Mesenchymal stem cell (in vitro differentiated cells and primary cell): ENCODE results near the gene DQX1.

Source experiments
- DNase-seq: peaks from one replicate; pipeline ENCODE4 v3.0.0-alpha.2; 2013
- H2AFZ ChIP-seq: one replicate; pipeline ENCODE4 v1.6.1; 2013; ENCODE audit warnings: low read depth, mild to moderate bottlenecking, control low read depth, inconsistent platforms, low read length, moderate library complexity
- H2AK5ac ChIP-seq: 2 replicates; pipeline ENCODE4 v1.6.1; 2013; ENCODE audit warnings: low read length, moderate library complexity, mild to moderate bottlenecking, inconsistent platforms; ENCODE audit not compliant: severe bottlenecking
- H2BK120ac ChIP-seq: one replicate; pipeline ENCODE4 v1.6.1; 2013; ENCODE audit warnings: low read depth, mild to moderate bottlenecking, inconsistent platforms, low read length, moderate library complexity
- H2BK12ac ChIP-seq, 2 experiments: one replicate each; pipeline ENCODE4 v1.6.1; 2013; ENCODE audit warnings: inconsistent platforms in 2 of 2, low read length in 2 of 2, mild to moderate bottlenecking in 2 of 2, moderate library complexity in 2 of 2, control low read depth in 1 of 2
- H2BK15ac ChIP-seq: one replicate; pipeline ENCODE4 v1.6.1; 2013; ENCODE audit warnings: mild to moderate bottlenecking, low read depth, inconsistent platforms; ENCODE audit not compliant: poor library complexity, severe bottlenecking
- H2BK5ac ChIP-seq: 2 replicates; pipeline ENCODE4 v1.6.1; 2013; ENCODE audit warnings: low read depth, mild to moderate bottlenecking, low read length, control low read depth, inconsistent platforms; ENCODE audit not compliant: poor library complexity, severe bottlenecking
- H3K14ac ChIP-seq, 2 experiments: one replicate each; pipeline ENCODE4 v1.6.1; 2013; ENCODE audit warnings: inconsistent platforms in 2 of 2, low read length in 2 of 2, control low read depth in 1 of 2, mild to moderate bottlenecking in 1 of 2, moderate library complexity in 1 of 2
- H3K18ac ChIP-seq, 2 experiments: one replicate each; pipeline ENCODE4 v1.6.1; 2013; ENCODE audit warnings: inconsistent platforms in 2 of 2, low read length in 2 of 2, control low read depth in 1 of 2, low read depth in 1 of 2, mild to moderate bottlenecking in 1 of 2
- H3K23ac ChIP-seq, 2 experiments: one replicate each; pipeline ENCODE4 v1.6.1; 2013; ENCODE audit warnings: inconsistent platforms in 2 of 2, low read length in 2 of 2, mild to moderate bottlenecking in 2 of 2, moderate library complexity in 2 of 2, control low read depth in 1 of 2
- H3K27ac ChIP-seq: 2 replicates; pipeline ENCODE4 v1.5.1; 2013; ENCODE audit warnings: mild to moderate bottlenecking, moderate library complexity, low read length, control low read depth, inconsistent platforms; ENCODE audit not compliant: poor library complexity, severe bottlenecking
- H3K27me3 ChIP-seq, 2 experiments: 2 replicates each; pipeline versions ENCODE4 v1.6.1 to v1.7.0; 2013; ENCODE audit warnings: low read length in 2 of 2, mild to moderate bottlenecking in 2 of 2, moderate library complexity in 2 of 2, control low read depth in 1 of 2, inconsistent platforms in 1 of 2; ENCODE audit not compliant: control insufficient read depth in 1 of 2, insufficient read depth in 1 of 2
- H3K36me3 ChIP-seq, 2 experiments: 2 replicates each; pipeline versions ENCODE4 v1.6.1 to v1.7.0; 2013; ENCODE audit warnings: low read length in 2 of 2, control low read depth in 1 of 2, inconsistent platforms in 1 of 2, low read depth in 1 of 2, mild to moderate bottlenecking in 1 of 2; ENCODE audit not compliant: insufficient read depth in 2 of 2, control insufficient read depth in 1 of 2
- H3K4ac ChIP-seq, 2 experiments: one replicate each; pipeline ENCODE4 v1.6.1; 2013; ENCODE audit warnings: inconsistent platforms in 2 of 2, low read length in 2 of 2, mild to moderate bottlenecking in 2 of 2, moderate library complexity in 2 of 2, control low read depth in 1 of 2, low read depth in 1 of 2
- H3K4me1 ChIP-seq: 2 replicates; pipeline ENCODE4 v1.6.1; 2013; ENCODE audit warnings: low read depth, low read length, control low read depth; ENCODE audit not compliant: control insufficient read depth, insufficient read depth
- H3K4me2 ChIP-seq: 2 replicates; pipeline ENCODE4 v1.6.1; 2013; ENCODE audit warnings: low read length, mild to moderate bottlenecking, inconsistent platforms; ENCODE audit not compliant: poor library complexity, severe bottlenecking
- H3K4me3 ChIP-seq, 2 experiments: 2 replicates each; pipeline versions ENCODE4 v1.5.1 to v1.7.0; 2013; ENCODE audit warnings: low read length in 2 of 2, mild to moderate bottlenecking in 2 of 2, control low read depth in 1 of 2, low read depth in 1 of 2; ENCODE audit not compliant: insufficient read depth in 1 of 2
- H3K79me1 ChIP-seq: replicated peaks from 2 replicates; pipeline ENCODE4 v1.6.1; 2013; ENCODE audit warnings: mild to moderate bottlenecking, control low read depth, low read length, inconsistent platforms; ENCODE audit not compliant: poor library complexity, severe bottlenecking
- H3K9ac ChIP-seq: 2 replicates; pipeline ENCODE4 v1.7.0; 2013; ENCODE audit warnings: mild to moderate bottlenecking, low read length, moderate library complexity
- H3K9me3 ChIP-seq: 2 replicates; pipeline ENCODE4 v1.7.0; 2013; ENCODE audit warnings: mild to moderate bottlenecking, low read length; ENCODE audit not compliant: control insufficient read depth
- H4K8ac ChIP-seq: one replicate; pipeline ENCODE4 v1.6.1; 2013; ENCODE audit warnings: inconsistent platforms, mild to moderate bottlenecking, low read length, moderate library complexity
- H4K91ac ChIP-seq: one replicate; pipeline ENCODE4 v1.6.1; 2013; ENCODE audit warnings: mild to moderate bottlenecking, low read length, inconsistent platforms
- WGBS: methylation state at CpG from one replicate; pipeline ENCODE4 v1.1.7; 2013; ENCODE audit warnings: mixed read lengths; 5-methylcytosine and 5-hydroxymethylcytosine counted together

Gene DQX1

GRCh38 chr2:74538881-74539339 lies 12.9 kb upstream of the DQX1 start:
- no peak for DNase-seq
- no peaks in the 10 kb centered on the region for H3K4me1 ChIP-seq
- no peak overlapping the region for H3K27ac ChIP-seq
- H3K4me3 ChIP-seq: no peak overlapping the region
- no peak overlapping the region for H3K18ac ChIP-seq
- H3K4ac ChIP-seq: no peak overlapping the region
- H3K4me2 ChIP-seq: no peak overlapping the region
- no peak overlapping the region for H2AK5ac ChIP-seq
- no peak overlapping the region for H4K91ac ChIP-seq
- no peak overlapping the region for H3K23ac ChIP-seq
- no peak overlapping the region for H2BK5ac ChIP-seq
- peaks cover 4 to 7% of the 10 kb centered on the region in 2 experiments for H3K36me3 ChIP-seq
- H2BK15ac ChIP-seq: no peak overlapping the region
- no peak overlapping the region for H2AFZ ChIP-seq
- H4K8ac ChIP-seq: no peak overlapping the region
- 96% methylated on average over 7 of the region's 7 CpGs for WGBS
- H3K9ac ChIP-seq: no peak overlapping the region
- H3K14ac ChIP-seq: no peak overlapping the region
- no peak overlapping the region for H2BK12ac ChIP-seq
- H2BK120ac ChIP-seq: no peak overlapping the region
- peaks cover 0 to 5% of the 10 kb centered on the region in 2 experiments for H3K27me3 ChIP-seq
- H3K9me3 ChIP-seq: no peaks in the 10 kb centered on the region
- no peaks in the 10 kb centered on the region for H3K79me1 ChIP-seq

- H3K14ac ChIP-seq: no peak overlapping the region
- no peak overlapping the region for H3K27ac ChIP-seq
- H2BK12ac ChIP-seq: no peak overlapping the region
- no peak overlapping the region for H2BK15ac ChIP-seq
- DNase-seq: no peak
- 67% methylated on average over 4 of the region's 4 CpGs for WGBS
- no peak overlapping the region for H3K4me3 ChIP-seq
- H3K4ac ChIP-seq: no peak overlapping the region
- no peak overlapping the region for H2BK120ac ChIP-seq
- H3K79me1 ChIP-seq: peaks cover 3% of the 10 kb centered on the region
- H2AK5ac ChIP-seq: no peak overlapping the region
- no peak overlapping the region for H2AFZ ChIP-seq
- H4K91ac ChIP-seq: no peak overlapping the region
- H3K23ac ChIP-seq: no peak overlapping the region
- H2BK5ac ChIP-seq: no peak overlapping the region
- peaks cover 19 to 21% of the 10 kb centered on the region in 2 experiments for H3K36me3 ChIP-seq
- peak overlapping the region; percentile 25 for H3K9ac ChIP-seq
- no peak overlapping the region for H3K4me2 ChIP-seq
- H3K18ac ChIP-seq: no peak overlapping the region
- peaks cover 0 to 5% of the 10 kb centered on the region in 2 experiments for H3K27me3 ChIP-seq
- no peaks in the 10 kb centered on the region for H3K4me1 ChIP-seq
- H3K9me3 ChIP-seq: no peaks in the 10 kb centered on the region
- no peak overlapping the region for H4K8ac ChIP-seq
These were observed 11.1 kb upstream of the DQX1 start for GRCh38 chr2:74537140-74537539.

GRCh38 chr2:74536166-74536950 lies 10.3 kb upstream of the DQX1 start:
- Histone ChIP-seq H3K4me3 (no peak overlapping the region), H2BK5ac (no peak overlapping the region), H4K8ac (no peak overlapping the region), H2BK120ac (no peak overlapping the region), H3K79me1 (peaks cover 5% of the 10 kb centered on the region), H3K4me1 (no peaks in the 10 kb centered on the region), H3K23ac (no peak overlapping the region), H3K27ac (no peak overlapping the region), H2BK15ac (no peak overlapping the region), H3K4me2 (no peak overlapping the region), H3K18ac (no peak overlapping the region), H3K9ac (peak overlapping the region; percentile 25), H3K14ac (no peak overlapping the region), H2AK5ac (no peak overlapping the region), H2BK12ac (no peak overlapping the region), H3K9me3 (no peaks in the 10 kb centered on the region), H2AFZ (no peak overlapping the region), H3K36me3 (peaks cover 19 to 29% of the 10 kb centered on the region in 2 experiments), H3K27me3 (peaks cover 0 to 5% of the 10 kb centered on the region in 2 experiments), H4K91ac (no peak overlapping the region), H3K4ac (no peak overlapping the region)
- DNase-seq: no peak
- WGBS: 95% methylated on average over 21 of the region's 23 CpGs

- WGBS: 96% methylated on average over 10 of the region's 10 CpGs
These were observed 9.5 kb upstream of the DQX1 start for GRCh38 chr2:74535440-74535965.

More at GRCh38 chr2:74535440-74535965, 9.5 kb upstream of the DQX1 start:
- no peak overlapping the region for H3K9ac ChIP-seq
- no peak overlapping the region for H2AFZ ChIP-seq
- H3K23ac ChIP-seq: no peak overlapping the region
- H3K4me2 ChIP-seq: no peak overlapping the region
- H4K91ac ChIP-seq: no peak overlapping the region
- H3K27ac ChIP-seq: no peak overlapping the region
- H3K36me3 ChIP-seq: peaks cover 19 to 33% of the 10 kb centered on the region in 2 experiments
- no peak overlapping the region for H2BK5ac ChIP-seq
- H3K18ac ChIP-seq: no peak overlapping the region
- H3K79me1 ChIP-seq: peaks cover 10% of the 10 kb centered on the region
- DNase-seq: no peak
- no peak overlapping the region for H3K4me3 ChIP-seq
- no peak overlapping the region for H3K4ac ChIP-seq
- no peak overlapping the region for H4K8ac ChIP-seq
- H3K14ac ChIP-seq: no peak overlapping the region
- H3K4me1 ChIP-seq: peaks cover 4% of the 10 kb centered on the region
- no peak overlapping the region for H2BK15ac ChIP-seq
- H2AK5ac ChIP-seq: no peak overlapping the region
- H3K27me3 ChIP-seq: peaks cover 0 to 5% of the 10 kb centered on the region in 2 experiments
- H2BK120ac ChIP-seq: no peak overlapping the region
- H3K9me3 ChIP-seq: no peaks in the 10 kb centered on the region
- no peak overlapping the region for H2BK12ac ChIP-seq
